RWPE2 (cell line): ENCODE measurements around the gene RLIM.

Source experiments
- ATAC-seq: fragments of 200-7000 bp; cut with Tn5 transposase; 3 replicates; pipeline ENCODE4 v1.9.1; 2021; ENCODE audit warnings: low read depth
- DNase-seq: peaks from one replicate; pipeline ENCODE4 v3.0.0-alpha.2; 2020; ENCODE audit warnings: low spot score
- H3K27ac ChIP-seq: fragments of 450-650 bp; 2 replicates; pipeline ENCODE4 v1.5.1; 2017; ENCODE audit warnings: mild to moderate bottlenecking; ENCODE audit not compliant: poor library complexity, severe bottlenecking
- H3K27me3 ChIP-seq: fragments of 250-450 bp; sonication (Bioruptor Pico); 2 replicates; pipeline ENCODE4 v1.5.1; 2021; ENCODE audit warnings: mild to moderate bottlenecking, moderate library complexity; ENCODE audit not compliant: insufficient read depth, poor library complexity, severe bottlenecking
- H3K36me3 ChIP-seq: fragments of 250-450 bp; sonication (Bioruptor Pico); 2 replicates; pipeline ENCODE4 v1.5.1; 2020; ENCODE audit warnings: low read depth, mild to moderate bottlenecking, moderate library complexity
- H3K4me1 ChIP-seq: fragments of 250-450 bp; sonication (Bioruptor Pico); 2 replicates; pipeline ENCODE4 v1.5.1; 2021; ENCODE audit warnings: mild to moderate bottlenecking, moderate library complexity; ENCODE audit not compliant: insufficient read depth, poor library complexity, severe bottlenecking
- H3K4me3 ChIP-seq: fragments of 250-450 bp; sonication (Bioruptor Pico); 2 replicates; pipeline ENCODE4 v1.5.1; 2021; ENCODE audit warnings: mild to moderate bottlenecking, moderate library complexity; ENCODE audit not compliant: severe bottlenecking
- H3K9me3 ChIP-seq: fragments of 250-450 bp; sonication (Bioruptor Pico); 2 replicates; pipeline ENCODE4 v1.5.1; 2021; ENCODE audit warnings: mild to moderate bottlenecking, moderate library complexity; ENCODE audit not compliant: severe bottlenecking
- CTCF ChIP-seq: fragments of 450-650 bp; IDR thresholded peaks from one replicate; pipeline ENCODE4 v1.5.1; 2017; ENCODE audit warnings: mild to moderate bottlenecking, moderate library complexity; ENCODE audit not compliant: poor library complexity, severe bottlenecking

The RLIM gene

DNA sequence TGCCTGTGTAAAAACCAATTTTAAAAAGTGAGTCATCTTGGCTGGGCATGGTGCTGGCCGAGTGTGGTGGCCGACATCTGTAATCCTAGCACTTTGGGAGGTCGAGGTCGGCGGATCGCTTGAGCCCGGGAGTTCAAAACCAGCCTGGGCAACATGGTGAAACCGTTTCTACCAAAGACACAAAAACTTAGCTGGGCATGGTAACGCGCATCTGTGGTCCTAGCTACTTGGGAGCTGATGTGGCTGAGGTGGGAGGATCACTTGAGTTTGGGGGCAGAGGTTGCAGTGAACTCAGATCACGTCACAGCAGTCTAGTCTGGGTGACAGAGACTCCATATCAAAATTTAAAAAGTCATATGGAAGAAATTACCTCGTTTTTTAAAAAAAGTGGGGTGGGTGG is 7.6 kb downstream of the RLIM start:
- Histone ChIP-seq H3K4me3 (no peak overlapping the region), H3K36me3 (peaks cover 50% of the 10 kb centered on the region), H3K4me1 (no peaks in the 10 kb centered on the region), H3K27ac (no peak overlapping the region), H3K27me3 (no peaks in the 10 kb centered on the region), H3K9me3 (no peaks in the 10 kb centered on the region)
- no peak for TF ChIP-seq CTCF
- ATAC-seq (no peak), DNase-seq (no peak)

- DNase-seq (no peak), ATAC-seq (no peak)
- peaks cover 46% of the 10 kb centered on the region for H3K36me3 ChIP-seq
- no peak overlapping the region for H3K4me3 ChIP-seq
- no peaks in the 10 kb centered on the region for H3K9me3 ChIP-seq
- H3K27me3 ChIP-seq: no peaks in the 10 kb centered on the region
- no peak overlapping the region for H3K27ac ChIP-seq
- H3K4me1 ChIP-seq: no peaks in the 10 kb centered on the region
- TF ChIP-seq CTCF: no peak
Observed at GRCh38 chrX:74606342-74606741, 8.1 kb downstream of the RLIM start.

GRCh38 chrX:74603040-74603439 is 11.4 kb downstream of the RLIM start:
- Histone ChIP-seq H3K36me3 (peaks cover 27% of the 10 kb centered on the region), H3K9me3 (no peaks in the 10 kb centered on the region), H3K27me3 (no peaks in the 10 kb centered on the region), H3K4me1 (no peaks in the 10 kb centered on the region), H3K27ac (no peak overlapping the region), H3K4me3 (no peak overlapping the region)
- ATAC-seq (no peak), DNase-seq (no peak)
- no peak for TF ChIP-seq CTCF

DNA sequence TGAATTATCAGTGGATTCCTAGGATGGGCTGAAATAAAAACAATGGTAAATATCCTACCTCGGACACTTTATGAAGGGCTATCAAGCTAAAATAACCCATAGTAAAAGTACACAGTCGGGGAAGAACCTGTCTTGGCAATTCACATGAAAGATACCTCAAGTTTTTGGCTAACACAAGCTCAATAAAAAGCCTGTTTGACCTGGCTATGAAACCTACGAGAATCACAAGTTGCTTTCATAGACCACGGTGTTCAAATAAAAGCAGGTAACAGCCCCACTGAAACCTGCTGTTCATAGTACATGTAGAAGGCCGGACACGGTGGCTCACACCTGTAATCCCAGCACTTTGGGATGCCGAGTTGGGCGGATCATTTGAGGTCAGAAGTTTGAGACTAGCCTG is 12.3 kb downstream of the RLIM start:
- H3K4me1 ChIP-seq: no peaks in the 10 kb centered on the region
- DNase-seq: no peak
- H3K27me3 ChIP-seq: no peaks in the 10 kb centered on the region
- H3K4me3 ChIP-seq: no peak overlapping the region
- no peak for ATAC-seq
- no peak overlapping the region for H3K27ac ChIP-seq
- peaks cover 21% of the 10 kb centered on the region for H3K36me3 ChIP-seq
- no peaks in the 10 kb centered on the region for H3K9me3 ChIP-seq
- no peak for TF ChIP-seq CTCF

- ATAC-seq (no peak), DNase-seq (no peak)
- TF ChIP-seq CTCF: no peak
- no peak overlapping the region for H3K4me3 ChIP-seq
- H3K36me3 ChIP-seq: peaks cover 46% of the 10 kb centered on the region
- H3K4me1 ChIP-seq: no peaks in the 10 kb centered on the region
- no peak overlapping the region for H3K27ac ChIP-seq
- H3K9me3 ChIP-seq: no peaks in the 10 kb centered on the region
- no peaks in the 10 kb centered on the region for H3K27me3 ChIP-seq
Observed at GRCh38 chrX:74593593-74593992, 20.8 kb downstream of the RLIM start.
